Keratinocyte (primary cell): ENCODE data around the gene GP1BB.

ENCODE experiments used
- CTCF ChIP-seq, 3 experiments: IDR thresholded peaks in 1 of 3; conservative IDR thresholded peaks in 1 of 3; optimal IDR thresholded peaks in 1 of 3; 2 replicates in 2 of 3; 3 replicates in 1 of 3; pipeline versions ENCODE3 to v1.5.1; 2011; ENCODE audit warnings: low read length in 3 of 3, mild to moderate bottlenecking in 3 of 3, moderate library complexity in 2 of 3, control low read depth in 1 of 3, inconsistent platforms in 1 of 3; ENCODE audit not compliant: insufficient read depth in 2 of 3; ENCODE audit errors: extremely low read depth in 1 of 3
- EZH2 ChIP-seq: IDR thresholded peaks from one replicate; pipeline ENCODE4 v1.6.1; 2012; ENCODE audit warnings: inconsistent platforms, mild to moderate bottlenecking, low read length, moderate library complexity

- no peak for TF ChIP-seq CTCF (optimal IDR thresholded peaks at IDR 0.05 in 1 of 3, IDR thresholded peaks at IDR 0.05 in 1 of 3, conservative IDR thresholded peaks at IDR 0.05 in 1 of 3; ENCODE audit: extremely low read depth in 1 of 3, insufficient read depth in 2 of 3, low read length in 3 of 3)
- no peak for TF ChIP-seq EZH2
These were observed 48.4 kb upstream of the GP1BB start for GRCh38 chr22:19674929-19675253.
